Right lobe of liver (tissue), 6 donors: ENCODE measurements around the gene ENGASE. TPM values are rescaled to one million over a fixed set of nuclear protein-coding genes. Genes with fewer than 3 reads are reported as not detected.

Experiments used
- ATAC-seq, 4 donors: fragments of 200-7000 bp; cut with Tn5 transposase; one replicate each; pipeline ENCODE4 v1.9.1; 2020; ENCODE audit warnings: mild to moderate bottlenecking in 4 of 4, moderate library complexity in 4 of 4
- DNase-seq, 3 donors: peaks; one replicate each; pipeline ENCODE4 v3.0.0-alpha.2; 2020
- H3K27ac ChIP-seq, 3 donors: fragments of 200-600 bp; one replicate each; pipeline ENCODE4 v1.8.0; 2022
- H3K27me3 ChIP-seq, 2 donors: fragments of 200-600 bp; one replicate each; pipeline ENCODE4 v1.8.0; 2022
- H3K36me3 ChIP-seq, 4 donors: fragments of 200-600 bp; sonication (generic) in 1 of 4; one replicate each; pipeline versions ENCODE4 v1.5.1 to v1.8.0; 2017 to 2022; ENCODE audit warnings: control low read depth in 1 of 4
- H3K4me1 ChIP-seq, 4 donors: fragments of 200-600 bp; sonication (generic) in 1 of 4; one replicate each; pipeline versions ENCODE4 v1.5.1 to v1.8.0; 2017 to 2022; ENCODE audit warnings: control low read depth in 1 of 4
- H3K4me3 ChIP-seq, 3 donors: fragments of 200-600 bp; one replicate each; pipeline ENCODE4 v1.8.0; 2022
- H3K9me3 ChIP-seq, 4 donors: fragments of 200-600 bp; sonication (generic) in 1 of 4; one replicate each; pipeline versions ENCODE4 v1.5.1 to v1.8.0; 2017 to 2022; ENCODE audit warnings: control low read depth in 1 of 4
- POLR2A ChIP-seq: fragments of 450-650 bp; IDR thresholded peaks from one replicate; pipeline ENCODE4 v1.6.1; 2017; ENCODE audit warnings: antibody characterized with exemption, mild to moderate bottlenecking
- WGBS: methylation state at CpG from one replicate; pipeline ENCODE4 v1.1.6; 2018; ENCODE audit warnings: low coverage, low lambda C conversion rate; ENCODE audit not compliant: insufficient coverage; ENCODE audit errors: missing lambda C conversion rate; 5-methylcytosine and 5-hydroxymethylcytosine counted together
- intact Hi-C, 2 donors: fragments of 100-400 bp; cut with DNase I; formaldehyde crosslinking; loops; one replicate each; pipeline versions ENCODE4 v1.11.2 to v1.14.1; 2022
- total RNA-seq, 6 experiments: library from RNA; depleted of rRNA in 2 of 6; stranded (reverse); fragments of >200 nt in 2 of 6; fragmentation: NEBNext Ultra II Directional in 3 of 6; extraction: Animal tissue kit (Norgen Biotek cat#: 25700) in 3 of 6; gene quantifications; one replicate each; pipeline versions ENCODE4 v1.1.0 to v1.2.4, GENCODE V29; 2016 to 2023
- TF ChIP-seq, protein P1 (sequence below), 4 donors: fragments of 200-600 bp in 3 of 4; fragments of 450-650 bp in 1 of 4; IDR thresholded peaks; one replicate each; pipeline versions ENCODE4 v1.5.1 to v1.8.0; 2016 to 2022; ENCODE audit warnings: antibody characterized with exemption in 4 of 4, mild to moderate bottlenecking in 2 of 4
- donor health status: DM: no; HTN: yes; CAD: no.
- donor health status: DM: no; HTN: no; CAD: no.
- donor health status: DM: no; HTN: no; CAD: no.
- donor health status: DM: no; HTN: yes; CAD: no.
- donor health status: DM: no; HTN: yes; CAD: no.

The ENGASE gene
- total RNA-seq, 6 experiments from 2014 or later = 7.4 to 63.7 (median 39.1) TPM

- TF ChIP-seq, protein P1, sequence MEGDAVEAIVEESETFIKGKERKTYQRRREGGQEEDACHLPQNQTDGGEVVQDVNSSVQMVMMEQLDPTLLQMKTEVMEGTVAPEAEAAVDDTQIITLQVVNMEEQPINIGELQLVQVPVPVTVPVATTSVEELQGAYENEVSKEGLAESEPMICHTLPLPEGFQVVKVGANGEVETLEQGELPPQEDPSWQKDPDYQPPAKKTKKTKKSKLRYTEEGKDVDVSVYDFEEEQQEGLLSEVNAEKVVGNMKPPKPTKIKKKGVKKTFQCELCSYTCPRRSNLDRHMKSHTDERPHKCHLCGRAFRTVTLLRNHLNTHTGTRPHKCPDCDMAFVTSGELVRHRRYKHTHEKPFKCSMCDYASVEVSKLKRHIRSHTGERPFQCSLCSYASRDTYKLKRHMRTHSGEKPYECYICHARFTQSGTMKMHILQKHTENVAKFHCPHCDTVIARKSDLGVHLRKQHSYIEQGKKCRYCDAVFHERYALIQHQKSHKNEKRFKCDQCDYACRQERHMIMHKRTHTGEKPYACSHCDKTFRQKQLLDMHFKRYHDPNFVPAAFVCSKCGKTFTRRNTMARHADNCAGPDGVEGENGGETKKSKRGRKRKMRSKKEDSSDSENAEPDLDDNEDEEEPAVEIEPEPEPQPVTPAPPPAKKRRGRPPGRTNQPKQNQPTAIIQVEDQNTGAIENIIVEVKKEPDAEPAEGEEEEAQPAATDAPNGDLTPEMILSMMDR (IDR thresholded peaks at IDR 0.05) = no peak
- no peak for TF ChIP-seq POLR2A
- intact Hi-C loops = no loop called here
Observed at GRCh38 chr17:79031996-79032875, 42.4 kb upstream of the ENGASE start.

GRCh38 chr17:79033046-79033616 lies 41.5 kb upstream of the ENGASE start:
- H3K27ac ChIP-seq = no peak overlapping the region
- ATAC-seq (no peak), DNase-seq (no peak)
- no peak overlapping the region for H3K4me3 ChIP-seq
- no peaks in the 10 kb centered on the region for H3K36me3 ChIP-seq
- intact Hi-C loops = no loop called here
- TF ChIP-seq POLR2A = no peak
- TF ChIP-seq, protein P1 (IDR thresholded peaks at IDR 0.05) = no peak
- no peaks in the 10 kb centered on the region for H3K27me3 ChIP-seq
- no peaks in the 10 kb centered on the region for H3K9me3 ChIP-seq
- 85% methylated on average over 8 of the region's 9 CpGs for WGBS
- no peaks in the 10 kb centered on the region for H3K4me1 ChIP-seq

More at GRCh38 chr17:79031996-79032875, 42.4 kb upstream of the ENGASE start:
- no peak for ATAC-seq
- Histone ChIP-seq H3K27ac (no peak overlapping the region), H3K4me1 (peaks cover 0 to 3% (median 0%) of the 10 kb centered on the region in 4 donors), H3K36me3 (no peaks in the 10 kb centered on the region), H3K4me3 (no peak overlapping the region), H3K9me3 (no peaks in the 10 kb centered on the region), H3K27me3 (no peaks in the 10 kb centered on the region)
- no peak for DNase-seq
- WGBS = 68% methylated on average over 26 of the region's 26 CpGs

GRCh38 chr17:79033741-79034501 lies 40.7 kb upstream of the ENGASE start:
- H3K27me3 ChIP-seq = no peaks in the 10 kb centered on the region
- no peaks in the 10 kb centered on the region for H3K36me3 ChIP-seq
- TF ChIP-seq, protein P1 (IDR thresholded peaks at IDR 0.05) = no peak
- no peak for TF ChIP-seq POLR2A
- DNase-seq (no peak), ATAC-seq (peak in 3 of 4 donors; percentile 8 to 22 (median 13))
- H3K27ac ChIP-seq = no peak overlapping the region
- intact Hi-C loops = no loop called here
- H3K4me1 ChIP-seq = no peaks in the 10 kb centered on the region
- no peaks in the 10 kb centered on the region for H3K9me3 ChIP-seq
- 40% methylated on average over 2 of the region's 28 CpGs for WGBS
- no peak overlapping the region for H3K4me3 ChIP-seq

- ATAC-seq = no peak
- intact Hi-C loops = no loop called here
Observed at GRCh38 chr17:79034931-79035485, 39.6 kb upstream of the ENGASE start.

More at GRCh38 chr17:79034931-79035485, 39.6 kb upstream of the ENGASE start:
- Histone ChIP-seq H3K4me3 (no peak overlapping the region), H3K4me1 (no peaks in the 10 kb centered on the region), H3K27ac (no peak overlapping the region), H3K27me3 (no peaks in the 10 kb centered on the region), H3K9me3 (no peaks in the 10 kb centered on the region), H3K36me3 (no peaks in the 10 kb centered on the region)
- DNase-seq = peak in 1 of 3 donors; percentile 33
- WGBS = 19% methylated on average over 4 of the region's 8 CpGs
- TF ChIP-seq POLR2A = no peak
- TF ChIP-seq, protein P1 (IDR thresholded peaks at IDR 0.05) = no peak
